Measurements from ENCODE around the gene TMEM169. TPM values are rescaled to one million over a fixed set of nuclear protein-coding genes. Genes with fewer than 3 reads are reported as not detected.
"Not testable (repeated sequence)": the region's sequence is repeated elsewhere in the genome, so short reads cannot be mapped to it uniquely, and the experiment has no call there.

The TMEM169 gene
- polyA plus RNA-seq, 1 donor, result 4.5 TPM

GRCh38 chr2:216131175-216131926 lies 49.6 kb downstream of the TMEM169 start:
- DNase-seq (ENCODE audit: low read depth), result no peak

DNA sequence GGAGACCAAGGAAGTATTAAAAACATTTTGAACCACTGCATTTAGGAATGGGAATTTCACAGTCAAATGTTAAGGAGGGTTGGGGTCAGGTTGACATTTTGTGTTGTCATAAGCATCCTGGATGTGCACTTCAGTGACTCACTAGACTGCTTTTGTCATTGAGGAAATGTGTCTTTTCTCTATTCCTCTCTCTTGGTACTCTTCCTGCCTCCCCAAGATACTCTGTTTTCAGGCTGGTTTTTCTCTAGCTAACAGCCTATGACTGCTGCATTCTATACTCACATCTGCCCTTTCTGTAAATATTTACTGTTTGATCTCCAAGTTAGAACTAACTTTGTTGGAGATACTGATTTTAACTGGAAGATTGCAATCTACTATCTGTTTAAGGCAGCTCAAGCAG lies 50.9 kb downstream of the TMEM169 start:
- no peak for DNase-seq (ENCODE audit: low read depth)

- DNase-seq (ENCODE audit: low read depth), result no peak
These were observed 51.7 kb downstream of the TMEM169 start for GRCh38 chr2:216133397-216133796.

DNA sequence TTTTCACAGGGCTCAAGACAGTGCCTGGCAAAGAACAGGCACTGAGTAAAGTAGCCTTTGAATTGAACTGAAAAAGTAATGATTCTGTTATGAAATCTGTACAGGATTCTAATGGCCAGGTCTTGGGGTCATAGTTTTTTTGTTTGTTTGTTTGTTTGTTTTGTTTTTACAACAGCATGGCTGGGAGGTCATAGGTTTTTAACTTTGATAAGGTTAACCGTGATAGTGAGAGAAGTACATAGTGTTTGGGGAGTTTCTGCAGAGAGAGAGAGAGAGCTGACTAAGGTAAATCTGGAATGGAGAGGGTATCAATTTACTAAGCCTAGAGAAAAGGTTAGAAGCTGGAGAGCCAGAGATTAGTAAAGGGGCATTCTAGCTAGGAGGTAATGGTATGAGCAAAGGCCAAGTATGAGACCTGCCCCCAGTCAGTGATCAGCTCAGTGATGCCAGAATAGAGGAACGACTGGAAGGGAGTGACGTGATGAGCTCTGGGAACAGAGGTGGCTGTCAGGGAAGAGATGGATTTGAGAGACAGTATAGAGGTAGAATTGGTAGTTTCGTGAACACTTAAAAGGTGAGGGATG lies 53.3 kb downstream of the TMEM169 start:
- no peak for DNase-seq (ENCODE audit: low read depth)

DNA sequence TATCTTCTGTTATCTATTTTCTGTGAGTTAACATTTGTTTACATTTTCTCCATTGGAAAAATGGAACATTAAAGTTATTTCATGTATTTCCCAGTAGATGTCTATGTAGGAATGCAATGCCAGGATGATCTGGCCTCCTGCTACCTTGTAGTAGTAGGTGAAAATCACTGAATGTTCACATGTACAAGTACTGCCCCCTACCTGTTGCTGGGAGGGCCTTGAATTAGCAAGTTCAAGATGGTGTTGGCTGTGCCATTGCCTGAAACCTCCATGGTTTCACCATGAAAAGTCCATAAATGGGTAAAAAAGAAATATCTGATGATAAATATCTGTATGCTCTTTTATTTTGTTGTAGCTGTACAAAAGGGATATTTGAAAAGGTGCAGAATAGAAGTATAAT lies 58.2 kb downstream of the TMEM169 start:
- no peak for DNase-seq (ENCODE audit: low read depth)

- DNase-seq (ENCODE audit: low read depth), result not testable (repeated sequence)
These were observed 59.8 kb downstream of the TMEM169 start for GRCh38 chr2:216141516-216141915.

- DNase-seq (ENCODE audit: low read depth), result no peak
These were observed 60.8 kb downstream of the TMEM169 start for GRCh38 chr2:216142540-216142939.

GRCh38 chr2:216144372-216144771 lies 62.7 kb downstream of the TMEM169 start:
- no peak for DNase-seq (ENCODE audit: low read depth)

DNA sequence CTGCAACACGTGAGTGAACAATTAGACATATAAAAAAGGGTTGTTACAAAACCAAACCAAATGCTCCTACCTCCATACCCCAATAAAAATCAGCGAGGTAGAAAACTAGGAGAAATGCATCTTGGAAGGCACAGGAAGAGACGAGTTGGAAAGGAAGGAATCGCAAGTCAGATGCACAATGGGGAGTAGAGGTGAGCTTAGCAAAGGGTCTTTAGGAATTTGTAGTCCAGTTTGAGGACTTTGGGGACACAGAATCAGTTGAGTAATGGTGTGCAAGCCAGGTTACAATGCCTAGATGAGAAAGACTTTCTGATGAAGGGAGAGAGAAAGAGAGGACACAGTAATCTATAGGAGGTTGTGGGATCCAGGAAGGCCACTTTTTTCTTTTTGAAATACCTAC lies 63.1 kb downstream of the TMEM169 start:
- no peak for DNase-seq (ENCODE audit: low read depth)

- no peak for DNase-seq (ENCODE audit: low read depth)
These were observed 64.9 kb downstream of the TMEM169 start for GRCh38 chr2:216146573-216146972.

DNA sequence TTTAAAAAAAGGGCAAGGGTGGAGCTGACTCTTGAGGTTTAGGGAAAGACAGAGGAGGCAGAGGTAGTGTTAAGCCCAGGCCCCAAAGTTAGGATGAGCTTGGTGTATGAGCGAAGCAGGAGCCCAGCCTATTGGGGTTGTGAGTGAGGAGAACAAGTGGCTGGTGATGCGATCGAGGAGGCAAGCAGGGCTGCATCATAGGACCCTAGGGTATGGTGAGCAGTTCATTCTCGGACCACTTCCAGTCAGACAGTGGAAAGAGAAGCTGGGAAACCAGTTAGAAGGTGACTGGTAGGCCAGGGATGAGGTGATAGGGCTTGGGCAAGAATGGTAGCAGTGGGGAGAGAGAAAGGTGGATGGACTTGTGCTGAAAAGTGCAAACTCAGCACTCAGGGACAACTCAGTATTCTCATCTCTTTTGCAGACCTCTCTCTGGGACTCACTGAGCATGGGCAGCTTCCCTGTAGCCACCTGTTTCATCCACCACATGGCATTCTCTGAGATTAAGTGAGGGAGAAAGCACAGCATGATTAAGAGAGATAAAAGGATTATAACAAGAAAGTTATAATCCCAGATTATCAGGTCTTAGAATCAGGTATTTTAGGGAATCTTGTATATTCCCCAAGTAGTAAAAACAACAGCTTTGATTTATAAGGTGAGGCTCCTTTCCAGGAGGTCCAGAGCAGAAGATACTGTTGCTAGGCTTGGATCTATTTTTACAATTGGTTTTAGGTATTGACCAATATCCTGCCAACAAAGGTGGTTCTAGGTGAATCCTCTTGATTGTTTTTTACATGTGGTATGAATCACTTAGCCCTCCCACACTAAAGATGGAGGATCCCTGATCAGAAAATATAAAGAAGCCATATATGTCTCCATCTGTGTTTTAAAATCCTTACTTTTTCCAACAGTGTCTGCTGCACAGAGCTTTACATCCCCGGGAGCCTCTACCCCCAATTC lies 65.7 kb downstream of the TMEM169 start:
- no peak for DNase-seq (ENCODE audit: low read depth)

GRCh38 chr2:216148983-216149382 lies 67.3 kb downstream of the TMEM169 start:
- DNase-seq (ENCODE audit: low read depth), result no peak

GRCh38 chr2:216149741-216150140 lies 68.0 kb downstream of the TMEM169 start:
- no peak for DNase-seq (ENCODE audit: low read depth)

DNA sequence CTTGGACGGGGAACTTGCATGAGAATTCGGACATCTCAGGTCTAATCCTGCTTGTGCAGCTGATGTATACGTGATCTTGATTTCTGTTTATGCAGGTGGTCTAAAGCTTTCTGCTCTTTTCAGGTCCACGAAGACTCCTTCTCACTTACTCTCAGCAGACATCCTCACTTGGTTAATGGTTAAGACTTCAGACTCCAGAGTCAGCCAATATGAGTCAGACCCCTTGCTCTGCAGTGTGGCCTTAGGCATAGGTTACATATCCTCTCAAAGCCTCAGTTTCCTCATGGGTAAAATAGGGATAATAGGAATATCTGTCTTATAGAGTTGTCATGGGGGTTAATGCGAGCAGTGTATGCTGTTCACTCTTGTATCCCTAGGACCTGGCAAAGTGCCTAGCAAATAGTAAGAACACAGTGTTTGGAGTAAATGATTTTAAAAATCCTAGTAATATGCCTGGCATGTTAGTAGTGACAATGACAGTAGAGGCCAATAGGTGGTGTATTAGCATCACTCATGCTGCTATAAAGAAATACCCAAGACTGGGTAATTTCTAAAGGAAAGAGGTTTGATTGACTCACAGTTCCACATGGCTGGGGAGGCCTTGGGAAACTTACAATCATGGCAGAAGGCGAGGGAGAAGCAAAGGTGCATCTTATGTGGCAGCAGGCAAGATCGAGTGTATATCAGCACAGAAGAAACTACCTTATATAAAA lies 69.8 kb downstream of the TMEM169 start:
- DNase-seq (ENCODE audit: low read depth), result no peak

Other genes starting within 250 kb of the TMEM169 start
- 2.5 TPM for gene MREG, start 68.4 kb upstream of the TMEM169 start, polyA plus RNA-seq (ENCODE audit: insufficient read length)
- gene PECR, start 110 bp upstream of the TMEM169 start, polyA plus RNA-seq (ENCODE audit: insufficient read length), result 6.4 TPM
- 143 TPM for gene XRCC5, start 27.4 kb downstream of the TMEM169 start, polyA plus RNA-seq (ENCODE audit: insufficient read length)

Data from forelimb muscle (tissue), 1 donor.